HCT116 (cell line): ENCODE results near the gene DNAJC10.

Experiments used
- CTCF ChIP-seq, 3 experiments: fragments of 200-600 bp in 1 of 3; sonication (generic) in 1 of 3; IDR thresholded peaks in 2 of 3; conservative IDR thresholded peaks in 1 of 3; 2 replicates each; pipeline ENCODE4 v1.5.1; 2012 to 2017; ENCODE audit warnings: low read depth in 2 of 3, low read length in 2 of 3, antibody characterized with exemption in 1 of 3, borderline replicate concordance in 1 of 3, control low read depth in 1 of 3, mild to moderate bottlenecking in 1 of 3, mixed read lengths in 1 of 3, mixed run types in 1 of 3, moderate library complexity in 1 of 3; ENCODE audit not compliant: insufficient read depth in 1 of 3
- EGR1 ChIP-seq: IDR thresholded peaks from 2 replicates; pipeline ENCODE4 v1.6.1; 2012; ENCODE audit warnings: low read depth
- EZH2 ChIP-seq: fragments of 200-600 bp; sonication (generic); IDR thresholded peaks from 2 replicates; pipeline ENCODE4 v1.6.1; 2017; ENCODE audit warnings: antibody characterized with exemption, mixed run types
- EZH2phosphoT487 ChIP-seq: fragments of 200-600 bp; IDR thresholded peaks from 2 replicates; pipeline ENCODE4 v1.6.1; 2018; ENCODE audit warnings: antibody characterized with exemption, borderline replicate concordance
- FOSL1 ChIP-seq: IDR thresholded peaks from 2 replicates; pipeline ENCODE4 v1.6.1; 2012; ENCODE audit warnings: low read depth
- JUND ChIP-seq: IDR thresholded peaks from 2 replicates; pipeline ENCODE4 v1.6.1; 2012
- MAX ChIP-seq: IDR thresholded peaks from 2 replicates; pipeline ENCODE4 v1.6.1; 2012
- POLR2A ChIP-seq: IDR thresholded peaks from 2 replicates; pipeline ENCODE4 v1.7.0; 2011; ENCODE audit warnings: borderline replicate concordance; ENCODE audit not compliant: insufficient read depth, insufficient read length; ENCODE audit errors: extremely low read depth
- POLR2AphosphoS5 ChIP-seq: IDR thresholded peaks from 2 replicates; pipeline ENCODE4 v1.6.1; 2011; ENCODE audit warnings: mild to moderate bottlenecking, low read depth, low read length, moderate library complexity
- SIN3A ChIP-seq: IDR thresholded peaks from 2 replicates; pipeline ENCODE4 v1.6.1; 2012; ENCODE audit warnings: low read depth
- SP1 ChIP-seq: IDR thresholded peaks from 2 replicates; pipeline ENCODE4 v1.6.1; 2012; ENCODE audit warnings: low read depth
- YY1 ChIP-seq: IDR thresholded peaks from 2 replicates; pipeline ENCODE4 v1.6.1; 2011; ENCODE audit warnings: low read length, low read depth, moderate library complexity, mild to moderate bottlenecking; ENCODE audit not compliant: insufficient replicate concordance; ENCODE audit errors: extremely low read depth
- ZBTB33 ChIP-seq: IDR thresholded peaks from 2 replicates; pipeline ENCODE4 v1.6.1; 2011; ENCODE audit warnings: mild to moderate bottlenecking, low read length, moderate library complexity; ENCODE audit not compliant: insufficient replicate concordance; ENCODE audit errors: extremely low read depth

- TF ChIP-seq SIN3A (no peak), POLR2AphosphoS5 (no peak), ZBTB33 (no peak), JUND (no peak), CTCF (IDR thresholded peaks at IDR 0.05 in 2 of 3, conservative IDR thresholded peaks at IDR 0.05 in 1 of 3; ENCODE audit: borderline replicate concordance in 1 of 3, insufficient read depth in 1 of 3, low read depth in 2 of 3, low read length in 2 of 3) (no peak), FOSL1 (no peak), POLR2A (no peak), YY1 (no peak), SP1 (no peak), EZH2 (no peak), EZH2phosphoT487 (no peak), MAX (no peak), EGR1 (no peak)
Observed at GRCh38 chr2:182668671-182669070, 47.4 kb upstream of the DNAJC10 start.
